Ectodermal cell (in vitro differentiated cells): ENCODE data around the gene MRTO4.
A peak's percentile ranks its signal among the peaks of the same experiment; 100 is the strongest.
"Not testable (repeated sequence)": the region's sequence is repeated elsewhere in the genome, so short reads cannot be mapped to it uniquely, and the experiment has no call there.

Experiments used
- H3K27ac ChIP-seq: 2 replicates; pipeline ENCODE4 v1.7.0; 2013; ENCODE audit warnings: mild to moderate bottlenecking, low read depth, low read length; ENCODE audit not compliant: insufficient read depth, poor library complexity, severe bottlenecking
- H3K27me3 ChIP-seq: 2 replicates; pipeline ENCODE4 v1.7.0; 2013; ENCODE audit warnings: mild to moderate bottlenecking, low read length; ENCODE audit not compliant: insufficient read depth, control insufficient read depth, poor library complexity, severe bottlenecking
- H3K36me3 ChIP-seq: one replicate; pipeline ENCODE4 v1.7.0; 2013; ENCODE audit warnings: low read length; ENCODE audit not compliant: control insufficient read depth, insufficient read depth
- H3K4me1 ChIP-seq: one replicate; pipeline ENCODE4 v1.7.0; 2013; ENCODE audit warnings: low read length; ENCODE audit not compliant: control insufficient read depth, insufficient read depth
- H3K4me3 ChIP-seq: 2 replicates; pipeline ENCODE4 v1.7.0; 2013; ENCODE audit warnings: low read depth, low read length, control low read depth; ENCODE audit not compliant: insufficient read depth
- H3K9me3 ChIP-seq: 2 replicates; pipeline ENCODE4 v1.7.0; 2013; ENCODE audit warnings: mild to moderate bottlenecking, low read length, moderate library complexity; ENCODE audit not compliant: control insufficient read depth
- WGBS, 2 experiments: methylation state at CpG; one replicate each; pipeline ENCODE4 v1.1.7; 2013; ENCODE audit warnings: missing lambda C conversion rate in 2 of 2; 5-methylcytosine and 5-hydroxymethylcytosine counted together

MRTO4 gene

GRCh38 chr1:19209990-19210771 lies 41.4 kb upstream of the MRTO4 start, which contains the start of gene UBR4:
TSS of gene UBR4 (minus strand) at chr1:19210266. CDS start at chr1:19210248, 18 bp downstream.
- WGBS, 2 experiments = 0% methylated on average over 80 of the region's 80 CpGs
- peaks cover 8% of the 10 kb centered on the region for H3K4me1 ChIP-seq
- no peaks in the 10 kb centered on the region for H3K9me3 ChIP-seq
- no peaks in the 10 kb centered on the region for H3K27me3 ChIP-seq
- peak within 1 kb of the TSS; percentile 69 for H3K4me3 ChIP-seq
- no peaks in the 10 kb centered on the region for H3K36me3 ChIP-seq
- H3K27ac ChIP-seq = peak within 1 kb of the TSS; percentile 83

GRCh38 chr1:19210772-19211549 lies 40.6 kb upstream of the MRTO4 start:
- Histone ChIP-seq H3K27me3 (no peaks in the 10 kb centered on the region), H3K27ac (peak overlapping the region; percentile 83), H3K36me3 (no peaks in the 10 kb centered on the region), H3K9me3 (no peaks in the 10 kb centered on the region), H3K4me3 (peak overlapping the region; percentile 69), H3K4me1 (peaks cover 8% of the 10 kb centered on the region)
- WGBS, 2 experiments = 25 to 26% methylated on average over 12 of the region's 12 CpGs

GRCh38 chr1:19212167-19212566 lies 39.4 kb upstream of the MRTO4 start:
- Histone ChIP-seq H3K4me3 (no peak overlapping the region), H3K27ac (no peak overlapping the region), H3K4me1 (peaks cover 8% of the 10 kb centered on the region), H3K9me3 (no peaks in the 10 kb centered on the region), H3K27me3 (no peaks in the 10 kb centered on the region), H3K36me3 (no peaks in the 10 kb centered on the region)

- WGBS, 2 experiments = 94 to 100% methylated on average over 1 of the region's 1 CpG
- no peaks in the 10 kb centered on the region for H3K36me3 ChIP-seq
These were observed 38.0 kb upstream of the MRTO4 start for GRCh38 chr1:19213580-19213979.

GRCh38 chr1:19216585-19216984 lies 35.0 kb upstream of the MRTO4 start:
- H3K27ac ChIP-seq = not testable (repeated sequence)
- peaks cover 14% of the 10 kb centered on the region for H3K36me3 ChIP-seq
- 89 to 91% methylated on average over 4 of the region's 4 CpGs for WGBS, 2 experiments

More at GRCh38 chr1:19213580-19213979, 38.0 kb upstream of the MRTO4 start:
- Histone ChIP-seq H3K9me3 (no peaks in the 10 kb centered on the region), H3K4me1 (peaks cover 8% of the 10 kb centered on the region), H3K27me3 (no peaks in the 10 kb centered on the region), H3K27ac (no peak overlapping the region), H3K4me3 (no peak overlapping the region)

GRCh38 chr1:19219451-19219850 lies 32.2 kb upstream of the MRTO4 start:
- Histone ChIP-seq H3K27me3 (no peaks in the 10 kb centered on the region), H3K4me1 (no peaks in the 10 kb centered on the region), H3K4me3 (no peak overlapping the region), H3K36me3 (peaks cover 39% of the 10 kb centered on the region), H3K9me3 (no peaks in the 10 kb centered on the region), H3K27ac (no peak overlapping the region)
- 93 to 95% methylated on average over 7 of the region's 7 CpGs for WGBS, 2 experiments

More at GRCh38 chr1:19216585-19216984, 35.0 kb upstream of the MRTO4 start:
- not testable (repeated sequence) for H3K27me3 ChIP-seq, H3K4me3 ChIP-seq, H3K9me3 ChIP-seq, H3K4me1 ChIP-seq

GRCh38 chr1:19220080-19220846 lies 31.3 kb upstream of the MRTO4 start:
- WGBS, 2 experiments = 94 to 97% methylated on average over 8 of the region's 8 CpGs
- H3K4me1 ChIP-seq = no peaks in the 10 kb centered on the region
- H3K36me3 ChIP-seq = peaks cover 40% of the 10 kb centered on the region
- no peak overlapping the region for H3K4me3 ChIP-seq
- H3K27ac ChIP-seq = no peak overlapping the region
- H3K27me3 ChIP-seq = no peaks in the 10 kb centered on the region
- H3K9me3 ChIP-seq = no peaks in the 10 kb centered on the region

- Histone ChIP-seq H3K27me3 (no peaks in the 10 kb centered on the region), H3K4me1 (no peaks in the 10 kb centered on the region), H3K4me3 (no peak overlapping the region), H3K36me3 (peaks cover 43% of the 10 kb centered on the region), H3K9me3 (no peaks in the 10 kb centered on the region), H3K27ac (no peak overlapping the region)
- WGBS, 2 experiments = 91 to 93% methylated on average over 7 of the region's 7 CpGs
These were observed 30.6 kb upstream of the MRTO4 start for GRCh38 chr1:19220991-19221390.

- Histone ChIP-seq H3K9me3 (no peaks in the 10 kb centered on the region), H3K27ac (no peak overlapping the region), H3K4me1 (no peaks in the 10 kb centered on the region), H3K36me3 (peaks cover 56% of the 10 kb centered on the region), H3K4me3 (no peak overlapping the region), H3K27me3 (no peaks in the 10 kb centered on the region)
- 96 to 97% methylated on average over 11 of the region's 11 CpGs for WGBS, 2 experiments
These were observed 29.0 kb upstream of the MRTO4 start for GRCh38 chr1:19222573-19222972.
